MCF 10A (cell line): ENCODE data around the gene ATG16L2. TPM values are rescaled to one million over a fixed set of nuclear protein-coding genes. Genes with fewer than 3 reads are reported as not detected.

Source experiments
- BruUV-seq: library from RNA; stranded (reverse); fragments of 400-500 nt; replicated peaks from 2 replicates; lab custom pipeline; 2021; lab: Mats Ljungman, UMichigan
- CTCF ChIA-PET: fragments of 300-600 bp; sonication (Branson Sonifier 250); formaldehyde crosslinking; extraction: SDS; loops from one replicate; lab custom pipeline; 2021; ENCODE audit warnings: antibody characterized with exemption, inconsistent platforms; lab: Yijun Ruan, JAX
- POLR2A ChIA-PET: fragments of 300-600, 350-650 bp; sonication (Branson Sonifier 250); formaldehyde crosslinking; extraction: SDS; loops from one replicate; lab custom pipeline; 2020; ENCODE audit warnings: antibody characterized with exemption, inconsistent platforms; lab: Yijun Ruan, JAX
- DNase-seq: peaks from one replicate; pipeline ENCODE4 v3.0.0-alpha.2; 2018; ENCODE audit not compliant: unreplicated experiment
- H3K27ac Mint-ChIP-seq: one replicate; pipeline ENCODE4 v1.8.0; 2022; ENCODE audit warnings: mild to moderate bottlenecking, low read depth, mixed read lengths; ENCODE audit not compliant: unreplicated experiment
- H3K27me3 Mint-ChIP-seq: one replicate; pipeline ENCODE4 v1.8.0; 2022; ENCODE audit warnings: mixed read lengths; ENCODE audit not compliant: insufficient read depth, unreplicated experiment
- H3K36me3 Mint-ChIP-seq: one replicate; pipeline ENCODE4 v1.8.0; 2022; ENCODE audit warnings: mild to moderate bottlenecking, moderate library complexity, mixed read lengths; ENCODE audit not compliant: insufficient read depth, unreplicated experiment
- H3K4me1 Mint-ChIP-seq: one replicate; pipeline ENCODE4 v1.8.0; 2022; ENCODE audit warnings: mixed read lengths; ENCODE audit not compliant: insufficient read depth, unreplicated experiment
- H3K4me3 Mint-ChIP-seq: one replicate; pipeline ENCODE4 v1.8.0; 2022; ENCODE audit warnings: mild to moderate bottlenecking, moderate library complexity, mixed read lengths; ENCODE audit not compliant: unreplicated experiment
- H3K9me3 Mint-ChIP-seq: one replicate; pipeline ENCODE4 v1.8.0; 2022; ENCODE audit warnings: mixed read lengths; ENCODE audit not compliant: unreplicated experiment
- CTCF ChIP-seq: fragments of 200-600 bp; IDR thresholded peaks from one replicate; pipeline ENCODE4 v1.8.0; 2022; ENCODE audit warnings: antibody characterized with exemption, mild to moderate bottlenecking; ENCODE audit not compliant: unreplicated experiment
- intact Hi-C: fragments of 100-400 bp; cut with micrococcal nuclease; formaldehyde crosslinking; loops from 2 replicates; pipeline ENCODE4 v1.14.1; 2022
- total RNA-seq: library from RNA; stranded (reverse); gene quantifications from 2 replicates; pipeline ENCODE4 v1.2.3, GENCODE V29; 2022

Gene ATG16L2
- total RNA-seq, 1 experiment from 2014 or later: 11.2 TPM

- ChIA-PET CTCF (no interaction called here), POLR2A (interaction anchor here (0.6 kb wide), 1 partner anchor 255 kb away, joined by 3 read pairs; no protein-coding TSS in a partner anchor)
- Mint-ChIP-seq H3K4me3 (no peak overlapping the region), H3K9me3 (no peaks in the 10 kb centered on the region), H3K4me1 (peaks cover 23% of the 10 kb centered on the region), H3K36me3 (peaks cover 11% of the 10 kb centered on the region), H3K27me3 (no peaks in the 10 kb centered on the region), H3K27ac (no peak overlapping the region)
- no peak for DNase-seq
- no peak for TF ChIP-seq CTCF
- intact Hi-C loops: no loop called here
- no TSS peak for BruUV-seq
Observed at GRCh38 chr11:72842653-72843330, 28.6 kb downstream of the ATG16L2 start.

GRCh38 chr11:72844356-72844755 is 30.1 kb downstream of the ATG16L2 start:
- ChIA-PET POLR2A (interaction anchor here (0.7 kb wide), 1 partner anchor 124 kb away, joined by 3 read pairs; no protein-coding TSS in a partner anchor), CTCF (interaction anchor here (0.6 to 3.4 kb wide), 3 partner anchors 13 to 334 kb away, joined by 3 to 24 read pairs (median 4); no protein-coding TSS in a partner anchor)
- DNase-seq: no peak
- Mint-ChIP-seq H3K4me1 (peaks cover 12% of the 10 kb centered on the region), H3K4me3 (no peak overlapping the region), H3K36me3 (peaks cover 11% of the 10 kb centered on the region), H3K9me3 (no peaks in the 10 kb centered on the region), H3K27ac (no peak overlapping the region), H3K27me3 (no peaks in the 10 kb centered on the region)
- no TSS peak for BruUV-seq
- intact Hi-C loops: no loop called here
- no peak for TF ChIP-seq CTCF

- intact Hi-C loops: loop anchor here (1.0 to 5.0 kb wide), 3 partner anchors 18 to 328 kb away; no protein-coding TSS in a partner anchor
- no peaks in the 10 kb centered on the region for H3K36me3 Mint-ChIP-seq
- ChIA-PET POLR2A (no interaction called here), CTCF (interaction anchor here (0.8 to 1.0 kb wide), 2 partner anchors 21 to 34 kb away, joined by 3 to 5 read pairs; no protein-coding TSS in a partner anchor)
- H3K27me3 Mint-ChIP-seq: no peaks in the 10 kb centered on the region
- peak; percentile 50 for DNase-seq
- TF ChIP-seq CTCF: peak; percentile 53
- H3K9me3 Mint-ChIP-seq: no peaks in the 10 kb centered on the region
- no peak overlapping the region for H3K4me3 Mint-ChIP-seq
- H3K4me1 Mint-ChIP-seq: no peaks in the 10 kb centered on the region
- BruUV-seq: no TSS peak
- no peak overlapping the region for H3K27ac Mint-ChIP-seq
Observed at GRCh38 chr11:72848846-72849466, 34.7 kb downstream of the ATG16L2 start.

- Mint-ChIP-seq H3K27me3 (no peaks in the 10 kb centered on the region), H3K27ac (no peak overlapping the region), H3K4me3 (no peak overlapping the region), H3K9me3 (no peaks in the 10 kb centered on the region), H3K4me1 (no peaks in the 10 kb centered on the region), H3K36me3 (peaks cover 6% of the 10 kb centered on the region)
- BruUV-seq: no TSS peak
- TF ChIP-seq CTCF: no peak
- intact Hi-C loops: no loop called here
- ChIA-PET POLR2A (no interaction called here), CTCF (interaction anchor here (1.1 kb wide), 1 partner anchor 438 kb away, joined by 3 read pairs; no protein-coding TSS in a partner anchor)
- no peak for DNase-seq
Observed at GRCh38 chr11:72850832-72851231, 36.6 kb downstream of the ATG16L2 start.
